Brain microvascular endothelial cell (primary cell): ENCODE results near the gene MYO16.

Experiments
- DNase-seq: peaks from one replicate; pipeline ENCODE4 v3.0.0-alpha.2; 2020
- H3K27ac ChIP-seq: fragments of 250-450 bp; sonication (Bioruptor Pico); 2 replicates; pipeline ENCODE4 v1.5.1; 2020; ENCODE audit warnings: mild to moderate bottlenecking, moderate library complexity
- H3K27me3 ChIP-seq: fragments of 250-450 bp; sonication (Bioruptor Pico); replicated peaks from 2 replicates; pipeline ENCODE4 v1.5.1; 2020; ENCODE audit warnings: mild to moderate bottlenecking
- H3K36me3 ChIP-seq: fragments of 250-450 bp; sonication (Bioruptor Pico); replicated peaks from 2 replicates; pipeline ENCODE4 v1.5.1; 2020; ENCODE audit warnings: mild to moderate bottlenecking
- H3K4me3 ChIP-seq: 2 replicates; pipeline ENCODE4 v1.5.1; 2011; ENCODE audit warnings: low read depth, mild to moderate bottlenecking, control low read depth, low read length, moderate library complexity
- CTCF ChIP-seq: IDR thresholded peaks from 2 replicates; pipeline ENCODE4 v1.5.1; 2011; ENCODE audit warnings: low read depth, mild to moderate bottlenecking, moderate library complexity, low read length, control low read depth, inconsistent platforms; ENCODE audit errors: missing control alignments
- in situ Hi-C: cut with HindIII; loops from 2 replicates; pipeline ENCODE4 v1.10.0; 2017; ENCODE audit warnings: low sequenced_read_pairs, low pct_ligation_motif_present

MYO16 gene

DNA sequence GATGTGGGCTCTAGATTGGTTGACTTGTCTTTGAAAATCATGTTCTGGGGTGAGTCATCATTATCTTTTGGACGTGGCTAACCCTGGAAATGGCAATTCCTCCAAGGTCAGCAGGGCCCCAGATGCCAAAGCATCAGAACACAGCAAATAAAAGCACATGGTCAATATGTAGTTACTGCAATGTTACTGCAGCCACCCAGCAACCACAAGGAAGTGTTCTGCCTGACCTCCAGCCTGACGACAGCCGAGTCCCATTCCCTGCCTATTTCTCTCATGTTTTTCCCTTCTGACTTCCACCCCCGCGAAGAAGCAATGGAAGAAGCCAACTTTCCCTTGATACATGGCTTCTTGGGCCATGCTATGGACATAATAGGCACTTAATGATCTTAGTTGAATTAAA is 579.1 kb downstream of the MYO16 start:
- no peak for TF ChIP-seq CTCF
- H3K4me3 ChIP-seq, result no peak overlapping the region
- H3K36me3 ChIP-seq, result no peaks in the 10 kb centered on the region
- H3K27me3 ChIP-seq, result no peaks in the 10 kb centered on the region
- DNase-seq, result no peak
- in situ Hi-C loops, result no loop called here
- H3K27ac ChIP-seq, result no peak overlapping the region

DNA sequence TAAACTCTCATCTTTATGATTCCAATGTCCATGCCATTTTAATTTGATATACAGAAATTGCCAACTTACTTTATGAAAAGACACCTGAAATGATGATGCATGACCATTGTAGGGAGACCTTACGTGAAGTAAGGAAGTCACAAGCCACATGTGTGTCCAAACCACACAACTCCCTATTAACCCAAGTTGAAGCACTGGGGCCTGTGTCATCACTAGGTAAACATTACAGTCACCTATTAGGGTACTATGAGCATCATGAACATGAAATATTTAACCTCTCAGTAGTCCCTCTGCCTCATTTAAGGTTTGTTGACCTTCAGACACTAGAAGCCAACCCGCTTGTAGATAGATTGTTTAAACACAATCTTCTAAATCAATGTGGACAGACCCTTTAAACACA is 580.1 kb downstream of the MYO16 start:
- DNase-seq, result no peak
- Histone ChIP-seq H3K4me3 (no peak overlapping the region), H3K27ac (no peak overlapping the region), H3K36me3 (no peaks in the 10 kb centered on the region), H3K27me3 (no peaks in the 10 kb centered on the region)
- in situ Hi-C loops, result no loop called here
- no peak for TF ChIP-seq CTCF

DNA sequence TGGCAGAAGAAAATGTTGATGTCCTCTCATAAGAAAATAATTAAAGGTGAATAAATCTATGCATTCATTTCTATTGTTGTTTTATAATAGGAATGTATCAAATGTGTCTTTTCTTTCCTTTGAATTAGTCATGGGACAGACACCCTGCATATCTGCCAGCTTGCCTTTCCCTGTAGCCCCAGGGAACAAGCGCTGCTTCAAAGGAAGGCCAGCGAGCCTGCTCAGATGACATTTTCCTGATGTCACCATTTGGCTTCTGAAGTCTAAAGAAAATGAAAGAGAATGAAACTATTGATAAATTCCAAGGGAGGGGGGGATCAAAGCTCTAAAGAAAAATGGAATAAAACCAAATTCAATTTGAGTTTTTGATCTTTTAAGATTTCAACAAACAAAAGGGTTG is 582.2 kb downstream of the MYO16 start:
- no peaks in the 10 kb centered on the region for H3K36me3 ChIP-seq
- no peaks in the 10 kb centered on the region for H3K27me3 ChIP-seq
- H3K4me3 ChIP-seq, result no peak overlapping the region
- TF ChIP-seq CTCF, result no peak
- peak; percentile 35 for DNase-seq
- in situ Hi-C loops, result no loop called here
- no peak overlapping the region for H3K27ac ChIP-seq

GRCh38 chr13:109212650-109213049 is 583.2 kb downstream of the MYO16 start:
- H3K4me3 ChIP-seq, result no peak overlapping the region
- in situ Hi-C loops, result no loop called here
- DNase-seq, result no peak
- no peaks in the 10 kb centered on the region for H3K27me3 ChIP-seq
- no peaks in the 10 kb centered on the region for H3K36me3 ChIP-seq
- no peak overlapping the region for H3K27ac ChIP-seq
- no peak for TF ChIP-seq CTCF

GRCh38 chr13:109213714-109214113 is 584.3 kb downstream of the MYO16 start:
- H3K4me3 ChIP-seq, result no peak overlapping the region
- in situ Hi-C loops, result no loop called here
- no peaks in the 10 kb centered on the region for H3K36me3 ChIP-seq
- H3K27ac ChIP-seq, result no peak overlapping the region
- DNase-seq, result no peak
- H3K27me3 ChIP-seq, result no peaks in the 10 kb centered on the region
- TF ChIP-seq CTCF, result no peak

DNA sequence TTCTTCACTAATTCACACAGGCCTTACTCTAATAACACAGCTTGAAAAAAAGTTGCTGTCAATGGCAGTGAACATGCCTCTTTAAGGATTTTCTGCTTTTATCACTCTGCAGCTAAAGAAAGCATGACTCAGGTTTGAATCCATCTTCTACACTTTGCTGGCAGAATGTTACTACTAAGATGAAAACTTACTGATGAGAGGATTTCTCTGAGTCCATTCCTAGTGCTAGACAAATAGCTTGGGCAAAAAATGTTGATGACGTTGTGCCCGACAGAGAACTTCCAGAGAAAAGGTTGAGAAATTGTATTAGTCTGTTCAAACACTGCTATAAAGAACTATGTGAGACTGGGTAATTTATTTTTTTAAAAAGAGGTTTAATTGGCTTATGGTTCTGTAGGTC is 585.0 kb downstream of the MYO16 start:
- no peak overlapping the region for H3K4me3 ChIP-seq
- no peak for DNase-seq
- H3K27ac ChIP-seq, result no peak overlapping the region
- in situ Hi-C loops, result no loop called here
- TF ChIP-seq CTCF, result no peak
- H3K36me3 ChIP-seq, result no peaks in the 10 kb centered on the region
- H3K27me3 ChIP-seq, result no peaks in the 10 kb centered on the region
